B cell (primary cell): ENCODE results near the gene CDC42BPG. TPM values are rescaled to one million over a fixed set of nuclear protein-coding genes. Genes with fewer than 3 reads are reported as not detected.

ENCODE experiments used
- ATAC-seq: fragments of 200-7000 bp; cut with Tn5 transposase; one replicate; pipeline ENCODE4 v1.10.0; 2021; ENCODE audit warnings: low read depth, mild to moderate bottlenecking, moderate number of reproducible peaks, moderate library complexity
- CTCF ChIA-PET: fragments of 350-600 bp; sonication (Branson Sonifier 250); formaldehyde crosslinking; loops from one replicate; lab custom pipeline; 2021; ENCODE audit warnings: antibody characterized with exemption, inconsistent platforms; lab: Charles Lee
- POLR2A ChIA-PET: fragments of 350-600 bp; sonication (Branson Sonifier 250); formaldehyde crosslinking; loops from one replicate; lab custom pipeline; 2021; ENCODE audit warnings: antibody characterized with exemption; lab: Charles Lee
- DNase-seq: peaks from one replicate; pipeline ENCODE4 v3.0.0; 2013
- H2AFZ ChIP-seq: 2 replicates; pipeline ENCODE4 v1.6.1; 2012; ENCODE audit warnings: mild to moderate bottlenecking, low read depth, low read length; ENCODE audit not compliant: insufficient read depth, poor library complexity, severe bottlenecking
- H3K27ac ChIP-seq, 2 donors: 1 replicate in 1 of 2; 2 replicates in 1 of 2; pipeline ENCODE4 v1.5.1; 2012 to 2013; ENCODE audit warnings: low read length in 2 of 2, mild to moderate bottlenecking in 2 of 2, moderate library complexity in 1 of 2
- H3K27me3 ChIP-seq, 4 experiments: fragments of 200-600 bp in 1 of 4; sonication (generic) in 1 of 4; replicated peaks in 1 of 4; 1 replicate in 2 of 4; 2 replicates in 2 of 4; pipeline versions ENCODE4 v1.6.1 to v1.7.0; 2013 to 2016; ENCODE audit warnings: low read length in 3 of 4, mild to moderate bottlenecking in 2 of 4, mixed read lengths in 1 of 4, moderate library complexity in 1 of 4; ENCODE audit not compliant: insufficient read depth in 4 of 4, control insufficient read depth in 3 of 4; ENCODE audit errors: control extremely low read depth in 1 of 4
- H3K36me3 ChIP-seq, 2 experiments: replicated peaks in 1 of 2; 1 replicate in 1 of 2; 2 replicates in 1 of 2; pipeline versions ENCODE4 v1.6.1 to v1.7.1; 2013; ENCODE audit warnings: low read length in 1 of 2; ENCODE audit not compliant: insufficient read depth in 2 of 2, control insufficient read depth in 1 of 2; ENCODE audit errors: control extremely low read depth in 1 of 2, extremely low read depth in 1 of 2
- H3K4me1 ChIP-seq, 2 donors: fragments of 200-600 bp in 1 of 2; sonication (generic) in 1 of 2; 1 replicate in 1 of 2; 2 replicates in 1 of 2; pipeline versions ENCODE4 v1.5.1 to v1.6.1; 2013 to 2017; ENCODE audit warnings: low read length in 2 of 2; ENCODE audit not compliant: control insufficient read depth in 2 of 2, insufficient read depth in 2 of 2
- H3K4me2 ChIP-seq: replicated peaks from 2 replicates; pipeline ENCODE3; 2012; ENCODE audit warnings: mild to moderate bottlenecking, low read depth, low read length; ENCODE audit not compliant: poor library complexity, severe bottlenecking
- H3K4me3 ChIP-seq, 5 experiments: fragments of 200-600 bp in 1 of 5; sonication (generic) in 1 of 5; 1 replicate in 3 of 5; 2 replicates in 2 of 5; pipeline versions ENCODE4 v1.5.1 to v1.7.0; 2011 to 2016; ENCODE audit warnings: low read length in 4 of 5, mild to moderate bottlenecking in 4 of 5, low read depth in 2 of 5, control low read depth in 1 of 5, moderate library complexity in 1 of 5; ENCODE audit not compliant: insufficient read depth in 1 of 5; ENCODE audit errors: control extremely low read depth in 1 of 5, extremely low read depth in 1 of 5
- H3K79me2 ChIP-seq: fragments of 200-600 bp; sonication (generic); one replicate; pipeline ENCODE4 v1.6.0; 2016; ENCODE audit warnings: low read length; ENCODE audit not compliant: control insufficient read depth, insufficient read depth
- H3K9ac ChIP-seq: fragments of 200-600 bp; sonication (generic); 2 replicates; pipeline ENCODE4 v1.6.1; 2017; ENCODE audit warnings: mild to moderate bottlenecking, low read length, moderate library complexity
- H3K9me3 ChIP-seq, 3 donors: one replicate each; pipeline versions ENCODE4 v1.6.1 to v1.7.1; 2013; ENCODE audit warnings: low read length in 2 of 3; ENCODE audit not compliant: control insufficient read depth in 2 of 3, insufficient read depth in 1 of 3; ENCODE audit errors: control extremely low read depth in 1 of 3
- H4K20me1 ChIP-seq: 2 replicates; pipeline ENCODE4 v1.6.0; 2012; ENCODE audit warnings: mild to moderate bottlenecking, low read length; ENCODE audit not compliant: insufficient read depth, control insufficient read depth, poor library complexity, severe bottlenecking
- H3K27ac Mint-ChIP-seq: one replicate; pipeline ENCODE4 v1.8.0; 2021; ENCODE audit warnings: mixed read lengths
- H3K27me3 Mint-ChIP-seq: one replicate; pipeline ENCODE4 v1.8.0; 2021; ENCODE audit warnings: mixed read lengths
- H3K4me1 Mint-ChIP-seq: one replicate; pipeline ENCODE4 v1.8.0; 2021; ENCODE audit warnings: mixed read lengths
- H3K4me3 Mint-ChIP-seq: one replicate; pipeline ENCODE4 v1.8.0; 2021; ENCODE audit warnings: mixed read lengths
- H3K9me3 Mint-ChIP-seq: one replicate; pipeline ENCODE4 v1.8.0; 2022; ENCODE audit warnings: mixed read lengths; ENCODE audit not compliant: insufficient read depth
- CTCF ChIP-seq: fragments of 200-600 bp; IDR thresholded peaks from one replicate; pipeline ENCODE4 v1.8.0; 2022; ENCODE audit warnings: antibody characterized with exemption, mild to moderate bottlenecking
- EZH2 ChIP-seq: IDR thresholded peaks from 2 replicates; pipeline ENCODE4 v1.6.1; 2012; ENCODE audit warnings: borderline replicate concordance, low read depth, mild to moderate bottlenecking, moderate library complexity, low read length; ENCODE audit not compliant: insufficient read depth, poor library complexity, severe bottlenecking
- WGBS: methylation state at CpG from one replicate; pipeline ENCODE4 v1.1.5; 2013; ENCODE audit warnings: missing lambda C conversion rate; ENCODE audit not compliant: insufficient coverage; 5-methylcytosine and 5-hydroxymethylcytosine counted together
- intact Hi-C: fragments of 100-400 bp; cut with micrococcal nuclease; formaldehyde crosslinking; loops from one replicate; pipeline ENCODE4 v1.10.0; 2022
- polyA plus RNA-seq: library from polyadenylated mRNA; depleted of rRNA; stranded (reverse); fragments of >200 nt; gene quantifications from 2 replicates; pipeline ENCODE4 v1.2.3, GENCODE V29; 2012
- total RNA-seq, 2 donors: library from RNA; stranded (reverse); fragments of 120-200 nt in 1 of 2; gene quantifications; 1 replicate in 1 of 2; 2 replicates in 1 of 2; pipeline versions ENCODE4 v1.2.3 to v1.2.4, GENCODE V29; 2013 to 2022

Gene CDC42BPG
- total and polyA plus RNA-seq, 2 donors (not counting 1 experiment from before 2014, with no cell fraction given): 3.7 to 8.7 TPM

- Mint-ChIP-seq H3K27me3 (no peaks in the 10 kb centered on the region), H3K27ac (peak overlapping the region; percentile 94), H3K4me1 (peaks cover 80% of the 10 kb centered on the region), H3K4me3 (peak overlapping the region; percentile 95), H3K9me3 (no peaks in the 10 kb centered on the region)
- Histone ChIP-seq H3K4me2 (peak overlapping the region; percentile 95), H2AFZ (no peak overlapping the region), H3K27me3 (no peaks in the 10 kb centered on the region), H3K4me1 (peaks cover 72 to 82% of the 10 kb centered on the region in 2 donors), H3K79me2 (peaks cover 78% of the 10 kb centered on the region), H3K36me3 (peaks cover 0 to 47% of the 10 kb centered on the region in 2 experiments), H3K4me3 (peak overlapping the region; percentile 55 to 99 (median 92)), H3K9ac (peak overlapping the region; percentile 99), H4K20me1 (peaks cover 75% of the 10 kb centered on the region), H3K27ac (no peak overlapping the region), H3K9me3 (peaks cover 0 to 4% (median 0%) of the 10 kb centered on the region in 3 donors)
- intact Hi-C loops: no loop called here
- TF ChIP-seq EZH2 (no peak), CTCF (no peak)
- ATAC-seq (no peak), DNase-seq (peak; percentile 61)
- 54% methylated on average over 10 of the region's 17 CpGs for WGBS
- CTCF ChIA-PET: interaction anchor here (1.4 to 30.2 kb wide), 5 partner anchors 9 to 19 kb away, joined by 3 to 1254 read pairs (median 16); partner anchors contain the start of gene CDC42BPG
- POLR2A ChIA-PET: interaction anchor here (0.7 to 10.0 kb wide), 5 partner anchors 10 to 97 kb away, joined by 3 to 158 read pairs (median 4); no protein-coding TSS in a partner anchor
These were observed 31.1 kb upstream of the CDC42BPG start for GRCh38 chr11:64875369-64876228.
